ENCODE data around the gene CTCF.
A peak's percentile ranks its signal among the peaks of the same experiment; 100 is the strongest.

Gene CTCF

GRCh38 chr16:67526149-67526791 lies 36.1 kb upstream of the CTCF start:
- CTCF ChIA-PET = interaction anchor here (0.6 to 25.0 kb wide), 12 partner anchors 8 to 290 kb away, joined by 3 to 661 read pairs (median 4); partner anchors contain the start of genes ACD, AGRP, ATP6V0D1 and C16orf86
- H3K4me3 ChIP-seq (ENCODE audit: low read depth, low read length) = no peak overlapping the region
- DNase-seq (ENCODE audit: low read depth, low spot score) = no peak
- no peak for TF ChIP-seq CTCF (IDR thresholded peaks at IDR 0.05; ENCODE audit: insufficient read depth, low read length, missing control alignments)
- POLR2A ChIA-PET = interaction anchor here (1.0 kb wide), 1 partner anchor 36 kb away, joined by 3 read pairs; the partner anchor contains the start of gene CTCF

GRCh38 chr16:67528222-67528869 lies 34.0 kb upstream of the CTCF start, which contains the start of gene RIPOR1:
Gene RIPOR1, plus strand, starts transcription at chr16:67528829. Its CDS starts 9,618 bp downstream, at chr16:67538447.
- peak within 1 kb of the TSS; percentile 73 for H3K4me3 ChIP-seq (ENCODE audit: low read depth, low read length)
- POLR2A ChIA-PET = interaction anchor here (0.6 to 1.9 kb wide), 3 partner anchors 7 to 139 kb away, joined by 3 to 13 read pairs (median 3); partner anchors contain the start of gene CTCF
- CTCF ChIA-PET = interaction anchor here (0.9 to 25.0 kb wide), 11 partner anchors 7 to 137 kb away, joined by 3 to 605 read pairs (median 10); partner anchors contain the start of genes ACD, ATP6V0D1, C16orf86 and CTCF
- no peak for DNase-seq (ENCODE audit: low read depth, low spot score)
- TF ChIP-seq CTCF (IDR thresholded peaks at IDR 0.05; ENCODE audit: insufficient read depth, low read length, missing control alignments) = peak; percentile 16

- peak overlapping the region; percentile 73 for H3K4me3 ChIP-seq (ENCODE audit: low read depth, low read length)
- ChIA-PET POLR2A (interaction anchor here (1.0 to 1.9 kb wide), 5 partner anchors 8 to 138 kb away, joined by 3 to 13 read pairs (median 3); partner anchors contain the start of gene ACD), CTCF (interaction anchor here (0.9 to 25.0 kb wide), 11 partner anchors 8 to 136 kb away, joined by 3 to 605 read pairs (median 10); partner anchors contain the start of genes ACD, ATP6V0D1, C16orf86 and CTCF)
- no peak for TF ChIP-seq CTCF (IDR thresholded peaks at IDR 0.05; ENCODE audit: insufficient read depth, low read length, missing control alignments)
- no peak for DNase-seq (ENCODE audit: low read depth, low spot score)
These were observed 33.3 kb upstream of the CTCF start for GRCh38 chr16:67528870-67529581.

GRCh38 chr16:67529582-67530012 lies 32.7 kb upstream of the CTCF start:
- TF ChIP-seq CTCF (IDR thresholded peaks at IDR 0.05; ENCODE audit: insufficient read depth, low read length, missing control alignments) = no peak
- no peak for DNase-seq (ENCODE audit: low read depth, low spot score)
- ChIA-PET CTCF (interaction anchor here (1.1 to 25.0 kb wide), 10 partner anchors 8 to 136 kb away, joined by 3 to 605 read pairs (median 12); partner anchors contain the start of genes ACD, ATP6V0D1, C16orf86 and CTCF), POLR2A (interaction anchor here (1.0 to 1.9 kb wide), 7 partner anchors 9 to 138 kb away, joined by 3 to 13 read pairs (median 3); partner anchors contain the start of genes ACD and ATP6V0D1)
- peak overlapping the region; percentile 73 for H3K4me3 ChIP-seq (ENCODE audit: low read depth, low read length)

- H3K4me3 ChIP-seq (ENCODE audit: low read depth, low read length) = peak overlapping the region; percentile 73
- no peak for TF ChIP-seq CTCF (IDR thresholded peaks at IDR 0.05; ENCODE audit: insufficient read depth, low read length, missing control alignments)
- CTCF ChIA-PET = interaction anchor here (1.0 to 25.0 kb wide), 11 partner anchors 9 to 135 kb away, joined by 3 to 605 read pairs (median 10); partner anchors contain the start of genes ACD, ATP6V0D1, C16orf86 and CARMIL2
- POLR2A ChIA-PET = interaction anchor here (0.8 to 1.9 kb wide), 8 partner anchors 9 to 130 kb away, joined by 3 to 13 read pairs (median 3); partner anchors contain the start of genes ACD and ATP6V0D1
- no peak for DNase-seq (ENCODE audit: low read depth, low spot score)
These were observed 32.0 kb upstream of the CTCF start for GRCh38 chr16:67530013-67530939.

Data from AG04449 (cell line).